Fibroblast of skin of left biceps (primary cell): ENCODE measurements around the gene PAM16.

Source experiments
- DNase-seq, 2 experiments: peaks; one replicate each; pipeline ENCODE4 v3.0.0-alpha.2; 2013; ENCODE audit warnings: low read depth in 2 of 2

Gene PAM16

DNA sequence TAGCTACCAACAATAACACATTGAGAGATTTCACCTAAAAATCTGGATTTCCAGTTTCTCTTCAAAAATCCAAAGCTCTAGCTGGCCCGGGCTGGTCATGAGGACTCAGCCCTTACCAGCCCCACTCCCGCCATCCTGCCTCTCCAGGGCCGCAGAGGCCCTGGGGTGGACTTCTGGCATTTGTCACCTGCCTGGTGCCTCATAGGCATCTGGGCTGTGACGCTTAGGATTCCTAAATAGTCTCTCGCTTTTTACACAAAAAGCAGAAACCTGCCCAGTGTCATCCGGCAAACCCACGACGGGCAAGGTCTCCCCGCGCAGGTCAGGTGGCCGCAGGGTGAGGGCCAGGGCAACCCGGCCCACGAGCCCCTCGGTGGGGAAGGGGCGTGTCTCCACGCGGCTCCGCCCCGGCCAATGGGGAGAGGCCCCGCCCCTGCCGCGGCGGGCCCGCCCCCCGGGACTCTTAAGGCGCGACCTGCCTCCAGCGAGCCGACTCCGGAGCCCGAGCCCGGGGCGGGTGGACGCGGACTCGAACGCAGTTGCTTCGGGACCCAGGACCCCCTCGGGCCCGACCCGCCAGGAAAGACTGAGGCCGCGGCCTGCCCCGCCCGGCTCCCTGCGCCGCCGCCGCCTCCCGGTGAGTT, 20.4 kb upstream of the PAM16 start, which contains the start of gene VASN:
VASN (plus strand) TSS at position 492 of the 644 bp plus-strand sequence. CDS start 9,030 bp downstream, outside the sequence.
- DNase-seq = peak; percentile 50 to 51

DNA sequence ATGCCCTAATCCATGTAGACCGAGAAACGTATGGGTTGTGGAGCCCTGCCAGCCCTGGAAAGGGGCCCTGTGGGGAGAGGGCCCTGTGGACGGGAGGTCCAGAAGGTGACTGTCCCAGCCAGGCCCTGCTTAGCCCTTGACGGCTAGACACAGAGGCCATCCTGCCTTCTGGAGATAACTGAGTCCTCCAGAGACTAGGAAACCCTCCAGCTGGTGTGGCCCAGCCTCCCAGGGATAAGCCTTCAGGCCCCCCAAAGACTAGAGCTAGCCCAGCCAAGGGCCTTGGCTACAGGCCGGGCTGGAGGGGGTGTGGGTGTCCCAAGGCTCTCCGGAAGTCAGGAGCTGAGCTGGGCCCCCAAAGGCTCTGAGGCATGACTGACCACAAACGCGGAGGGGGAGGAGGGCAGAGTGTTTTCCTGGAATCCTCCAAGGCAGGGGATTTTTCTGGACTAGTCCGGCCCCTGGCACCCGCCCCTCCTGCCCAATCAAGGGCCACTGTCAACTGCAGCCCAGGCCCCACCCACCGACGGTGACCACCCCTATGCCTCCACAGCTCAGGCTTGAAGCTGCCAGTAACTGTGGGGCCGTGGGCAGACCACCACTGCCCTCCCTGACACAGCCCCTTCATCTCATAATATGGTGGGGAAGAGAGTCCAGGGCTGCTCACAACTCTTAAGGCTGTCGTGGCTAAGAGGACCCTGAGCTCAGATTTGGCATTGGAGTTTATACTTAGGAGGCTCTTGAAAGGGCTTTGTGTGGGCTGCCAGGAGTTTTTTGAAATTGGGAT, 19.6 kb upstream of the PAM16 start:
- no peak for DNase-seq

DNA sequence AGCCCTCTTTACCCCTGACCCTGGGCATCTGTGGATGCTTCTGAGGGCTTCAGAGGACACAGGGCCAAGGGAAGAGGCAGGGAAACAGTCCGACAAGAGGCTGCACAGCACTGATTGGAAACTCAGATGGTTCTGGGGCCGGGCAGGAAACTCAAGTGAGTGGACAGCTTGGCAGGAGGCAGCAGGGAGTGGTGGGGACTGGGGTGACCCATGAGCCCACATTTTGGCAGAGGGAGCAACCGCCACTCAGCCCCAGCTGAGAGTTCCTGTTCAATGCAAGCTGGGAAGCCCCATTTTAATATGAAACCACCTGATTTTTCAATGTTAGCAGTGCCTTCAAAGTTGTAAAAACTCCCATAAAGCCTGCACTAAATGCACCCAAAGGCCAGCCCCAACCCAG, 19.0 kb upstream of the PAM16 start:
- no peak for DNase-seq

DNA sequence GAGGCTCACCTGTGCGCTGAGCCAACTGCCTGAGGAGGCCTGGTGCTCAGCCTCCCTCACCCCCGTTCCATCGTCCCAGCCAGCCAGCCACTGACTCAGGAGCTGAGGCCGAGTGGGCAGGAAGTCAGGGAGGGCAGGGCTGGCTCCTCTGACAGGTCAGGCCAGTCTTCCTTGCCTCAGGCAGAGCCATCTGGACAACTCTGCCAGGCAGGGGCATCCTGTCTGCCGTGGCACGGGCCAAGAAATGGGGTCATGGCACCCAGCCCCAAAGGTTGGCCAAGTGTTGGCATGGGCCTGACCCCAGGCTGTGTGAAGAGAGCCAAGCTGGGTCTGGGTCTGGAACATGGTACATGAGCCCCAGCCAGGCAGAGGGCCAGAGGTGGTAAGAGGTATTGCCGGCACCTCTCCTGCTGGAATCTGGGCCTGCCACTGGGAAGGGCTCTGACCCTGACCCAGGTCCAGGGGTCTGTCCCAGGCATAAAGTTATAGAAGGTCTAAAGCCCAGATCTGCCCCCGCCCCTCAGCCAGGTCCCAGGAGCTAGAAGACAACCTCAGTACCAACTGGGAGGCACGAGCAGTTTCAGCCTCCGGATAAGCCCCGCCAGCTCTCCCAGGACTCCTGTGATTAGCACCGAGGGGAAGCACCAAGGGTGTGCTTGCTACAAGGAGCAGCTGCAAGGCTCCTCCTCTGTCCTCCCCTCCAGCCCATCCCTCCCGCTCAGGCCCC, 18.0 kb upstream of the PAM16 start:
- no peak for DNase-seq

DNA sequence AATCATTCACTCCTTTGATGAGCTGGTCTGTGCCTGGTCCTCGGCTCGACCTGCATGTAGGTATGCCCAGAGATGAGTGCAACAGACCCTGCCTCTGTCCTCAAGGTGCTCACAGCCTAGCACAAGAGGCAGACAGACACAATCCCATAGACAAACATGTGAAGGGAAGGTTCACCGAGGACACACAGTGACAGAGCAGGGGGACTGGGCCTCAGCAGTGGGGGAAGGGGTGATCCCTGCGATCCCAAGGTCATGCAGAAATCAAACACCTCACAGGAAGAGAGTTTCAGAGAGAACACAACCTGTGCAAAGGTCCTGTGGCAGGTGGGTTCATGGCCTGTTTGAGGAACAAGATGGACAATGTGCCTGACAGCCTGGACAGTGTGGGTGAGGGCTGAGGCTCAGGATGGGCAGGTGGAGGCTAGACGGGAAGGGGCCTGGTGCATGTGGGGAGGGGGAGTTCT, 16.3 kb upstream of the PAM16 start:
- DNase-seq = no peak

DNA sequence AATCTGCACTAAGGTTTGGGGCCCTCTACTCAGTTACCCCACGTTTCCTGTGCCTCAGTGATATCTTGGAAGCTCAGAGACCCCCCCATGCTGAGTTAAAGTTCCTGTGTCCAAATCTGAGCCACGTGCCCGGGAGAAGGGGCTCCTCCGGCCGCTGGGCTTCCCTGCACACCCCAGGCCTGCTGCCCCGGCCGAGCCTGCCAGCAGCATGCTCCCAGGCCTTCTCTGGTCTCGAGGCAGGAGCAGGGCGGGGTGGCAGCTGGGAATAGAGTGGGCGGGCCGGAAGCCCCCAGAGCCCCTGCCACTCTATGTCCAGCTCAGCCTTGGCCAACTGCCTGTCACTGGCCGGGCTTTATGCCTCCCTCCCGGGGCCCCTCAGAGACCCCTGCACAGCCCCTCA, 14.9 kb upstream of the PAM16 start:
- DNase-seq = no peak

DNA sequence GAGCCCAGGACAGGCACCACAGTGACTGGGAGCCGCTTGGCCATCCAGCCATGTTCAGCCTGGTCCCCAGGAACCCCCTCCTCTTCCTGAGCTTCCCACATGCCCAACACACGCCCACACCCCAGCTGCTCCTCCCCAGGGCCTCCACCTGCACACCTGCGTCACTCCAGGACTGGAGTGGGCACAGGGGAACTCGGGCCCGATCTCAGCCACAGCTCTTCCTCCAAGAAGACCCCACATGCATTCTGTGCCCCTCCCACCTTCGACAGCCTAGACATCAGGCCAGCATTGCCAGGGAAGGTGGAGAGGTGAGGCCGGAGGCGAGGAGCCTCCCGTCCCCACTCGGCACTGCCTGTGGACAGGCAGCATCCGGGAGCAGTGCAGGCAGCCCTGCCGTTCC, 14.5 kb upstream of the PAM16 start:
- no peak for DNase-seq

DNA sequence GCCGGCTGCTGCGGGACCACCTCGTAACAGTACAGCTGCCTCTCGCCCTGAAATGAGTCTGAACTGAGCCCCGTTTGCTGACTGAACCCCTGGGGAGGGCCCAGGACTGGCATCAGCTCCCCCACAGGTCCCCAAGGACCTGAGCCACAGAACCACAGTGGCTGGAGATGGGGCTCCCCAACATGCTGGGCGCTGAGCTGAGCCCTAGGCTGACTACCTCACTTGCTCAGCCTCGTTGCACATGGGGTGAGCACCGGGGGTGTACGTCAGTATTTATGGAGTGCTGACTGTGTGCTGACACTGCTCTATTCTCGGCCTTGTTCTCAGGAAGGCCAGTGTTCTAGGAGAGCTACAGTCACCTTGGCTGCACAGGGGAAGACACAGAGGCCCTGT, 13.9 kb upstream of the PAM16 start:
- DNase-seq = no peak

DNA sequence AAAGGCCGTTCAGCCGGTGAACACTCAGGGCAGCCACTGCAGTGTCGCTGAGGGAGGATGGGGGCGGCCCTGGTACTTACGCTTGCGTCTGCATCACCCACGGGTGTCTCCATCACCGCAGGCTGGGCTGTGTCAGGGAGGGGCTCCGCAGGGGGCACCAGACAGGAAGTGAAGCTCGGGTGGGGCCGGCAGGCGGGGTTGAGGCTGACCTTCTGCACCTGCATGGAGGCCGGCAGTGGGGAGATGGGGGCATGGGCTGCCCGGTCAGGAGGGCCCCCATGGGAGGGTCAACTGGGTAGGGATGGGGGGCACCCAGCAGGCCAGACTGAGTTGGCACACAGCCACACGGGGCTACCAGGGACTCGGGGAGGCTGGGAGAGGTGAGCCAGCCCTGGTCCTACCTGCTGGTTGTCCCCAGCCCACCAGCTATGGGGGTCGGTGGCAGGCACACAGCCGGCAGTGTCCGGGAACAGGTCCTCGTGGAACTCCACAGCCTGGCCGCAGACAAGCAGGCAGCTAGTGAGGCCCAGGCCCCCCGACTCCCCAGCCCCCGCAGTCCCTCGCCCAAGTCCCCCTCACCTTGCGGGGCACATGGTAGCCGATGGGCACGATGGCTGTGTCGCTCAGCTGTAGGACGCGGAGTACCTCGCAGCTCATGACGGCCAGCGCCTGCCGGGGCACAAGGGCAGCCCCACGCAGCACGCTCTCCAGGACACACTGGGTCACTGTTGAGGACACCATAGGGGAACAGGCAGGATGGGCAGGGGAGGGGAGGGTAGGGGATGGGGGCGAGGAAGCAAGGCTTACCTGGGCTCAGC, 13.3 kb upstream of the PAM16 start:
- no peak for DNase-seq

DNA sequence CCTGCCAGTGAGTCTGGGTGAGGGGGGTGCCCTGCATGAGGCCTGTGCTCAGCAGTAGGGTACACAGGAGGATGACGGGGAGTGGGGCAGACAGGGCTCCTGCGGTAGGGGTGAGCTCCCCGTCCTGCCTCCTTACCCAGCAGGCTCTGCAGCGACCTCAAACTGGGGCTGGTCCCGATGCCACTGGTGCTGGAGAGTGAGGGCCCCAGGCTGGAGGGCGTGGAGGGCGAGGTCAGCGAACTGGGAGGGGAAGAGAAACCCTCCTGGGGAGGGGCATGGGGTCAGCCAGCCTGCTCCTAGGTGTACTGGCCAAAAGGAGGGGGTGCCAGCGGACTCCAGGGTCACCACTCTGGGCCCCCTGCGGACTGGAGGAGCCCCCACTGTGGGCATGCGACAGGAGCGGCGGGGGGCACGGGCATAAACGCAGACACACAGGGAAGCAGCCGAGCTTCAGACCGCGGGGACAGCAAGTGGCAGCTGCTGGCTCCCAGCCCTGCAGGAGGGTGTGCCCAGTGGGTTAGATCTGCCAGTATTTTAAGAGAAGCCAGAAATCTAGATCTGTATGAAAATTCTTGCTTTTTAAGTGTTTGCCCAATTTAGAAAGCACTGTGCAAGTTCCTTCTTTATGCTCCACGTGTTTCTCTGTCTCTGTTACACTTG, 11.5 kb upstream of the PAM16 start:
- no peak for DNase-seq

DNA sequence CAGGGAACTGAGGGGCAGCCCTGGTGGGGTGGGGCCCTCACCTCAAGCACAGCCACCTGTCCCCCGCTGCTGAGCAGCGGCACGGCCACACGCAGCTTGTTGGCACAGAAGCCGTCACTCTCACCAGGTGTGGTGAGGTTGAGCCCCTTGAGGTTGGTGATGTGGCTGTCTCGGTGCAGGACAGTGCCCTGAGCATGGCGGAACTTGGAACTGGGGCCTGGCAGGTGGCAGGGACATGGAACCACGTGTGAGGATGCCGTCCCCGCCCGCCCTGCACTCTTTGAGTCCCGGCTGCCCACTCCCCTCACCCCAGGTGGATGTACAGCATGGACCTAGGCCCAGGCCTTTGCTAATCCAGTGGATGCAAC, 10.8 kb upstream of the PAM16 start:
- no peak for DNase-seq

DNA sequence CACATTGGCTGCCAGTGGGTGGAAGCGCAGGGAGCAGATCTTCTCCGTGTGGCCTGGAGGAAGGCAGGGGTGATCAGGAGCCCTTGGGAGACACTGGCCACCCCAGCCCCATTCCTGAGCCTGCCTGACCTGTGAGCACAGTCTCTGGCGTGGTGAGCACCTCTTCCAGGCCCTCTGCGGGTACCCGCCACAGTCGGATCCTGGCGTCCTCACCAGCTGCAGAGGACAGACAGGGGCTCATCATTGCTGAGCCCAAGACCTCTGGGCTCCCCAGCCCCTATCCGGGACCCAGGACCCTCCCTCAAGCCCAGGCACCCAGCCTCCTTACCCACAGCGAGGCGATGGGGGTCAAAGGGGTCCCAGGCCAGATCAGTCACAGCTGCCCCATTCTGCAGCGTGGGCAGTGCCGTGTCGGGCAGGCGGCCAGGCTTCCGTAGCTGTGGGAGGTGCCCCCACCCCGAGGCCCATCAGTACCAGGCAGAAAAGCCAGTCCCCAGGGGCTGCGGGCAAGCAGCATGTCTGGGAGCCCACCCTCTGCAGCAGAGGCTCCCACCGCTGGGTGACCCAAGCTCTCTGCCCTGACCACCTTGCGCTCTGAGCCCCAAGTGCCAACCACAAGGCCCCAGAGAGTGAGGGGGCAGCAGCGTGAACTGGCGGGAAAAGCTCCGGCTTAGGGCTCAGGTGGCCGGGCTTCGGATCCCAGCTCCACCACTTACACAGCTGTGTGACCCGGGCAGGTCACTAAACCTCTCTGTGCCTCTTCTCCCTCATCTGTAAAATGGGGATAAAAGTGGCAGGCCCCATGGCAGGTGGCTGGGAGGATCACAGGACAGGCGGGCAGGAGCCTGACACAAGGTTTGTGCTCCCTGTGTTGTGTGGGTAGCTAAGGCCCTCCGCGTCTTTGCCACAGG, 10.2 kb upstream of the PAM16 start:
- no peak for DNase-seq

DNA sequence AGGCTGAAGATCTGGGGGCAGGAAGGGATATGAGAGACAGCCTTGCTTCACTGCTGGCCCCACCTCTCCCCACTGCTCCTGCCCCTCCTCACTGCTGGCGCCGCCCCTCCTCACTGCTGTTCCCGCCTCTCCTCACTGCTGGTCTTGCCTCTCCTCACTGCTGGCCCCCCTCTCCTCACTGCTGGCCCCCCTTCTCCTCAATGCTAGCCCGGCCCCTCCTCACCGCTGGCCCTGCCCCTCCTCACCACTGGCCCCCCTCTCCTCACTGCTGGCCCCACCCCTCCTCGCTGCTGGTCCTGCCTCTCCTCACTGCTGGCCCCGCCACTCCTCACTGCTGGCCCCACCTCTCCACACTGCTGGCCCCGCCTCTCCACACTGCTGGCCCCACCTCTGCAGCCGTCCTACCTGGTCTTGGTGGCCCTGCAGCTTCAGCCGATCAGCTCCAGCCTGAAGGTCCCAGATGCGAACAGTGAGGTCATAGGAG, 9.5 kb upstream of the PAM16 start:
- DNase-seq = no peak

DNA sequence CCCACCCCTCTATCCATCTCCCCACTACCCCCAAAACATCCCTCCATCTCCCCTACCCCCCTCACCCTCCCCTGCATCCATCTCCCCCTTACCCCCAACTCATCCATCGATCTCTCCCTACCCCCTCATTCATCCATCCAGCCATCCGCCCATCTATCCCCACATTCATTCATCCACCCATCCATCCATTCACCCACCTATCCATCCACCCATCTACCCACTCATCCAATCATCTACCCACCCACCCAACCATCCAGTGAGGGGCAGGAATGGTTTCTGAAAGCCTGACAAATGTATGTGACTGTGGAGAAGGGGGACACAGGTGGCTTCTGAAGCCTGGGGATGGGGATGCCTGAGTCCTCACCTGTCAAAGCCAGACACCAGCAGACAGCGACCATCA, 8.8 kb upstream of the PAM16 start:
- DNase-seq = no peak

DNA sequence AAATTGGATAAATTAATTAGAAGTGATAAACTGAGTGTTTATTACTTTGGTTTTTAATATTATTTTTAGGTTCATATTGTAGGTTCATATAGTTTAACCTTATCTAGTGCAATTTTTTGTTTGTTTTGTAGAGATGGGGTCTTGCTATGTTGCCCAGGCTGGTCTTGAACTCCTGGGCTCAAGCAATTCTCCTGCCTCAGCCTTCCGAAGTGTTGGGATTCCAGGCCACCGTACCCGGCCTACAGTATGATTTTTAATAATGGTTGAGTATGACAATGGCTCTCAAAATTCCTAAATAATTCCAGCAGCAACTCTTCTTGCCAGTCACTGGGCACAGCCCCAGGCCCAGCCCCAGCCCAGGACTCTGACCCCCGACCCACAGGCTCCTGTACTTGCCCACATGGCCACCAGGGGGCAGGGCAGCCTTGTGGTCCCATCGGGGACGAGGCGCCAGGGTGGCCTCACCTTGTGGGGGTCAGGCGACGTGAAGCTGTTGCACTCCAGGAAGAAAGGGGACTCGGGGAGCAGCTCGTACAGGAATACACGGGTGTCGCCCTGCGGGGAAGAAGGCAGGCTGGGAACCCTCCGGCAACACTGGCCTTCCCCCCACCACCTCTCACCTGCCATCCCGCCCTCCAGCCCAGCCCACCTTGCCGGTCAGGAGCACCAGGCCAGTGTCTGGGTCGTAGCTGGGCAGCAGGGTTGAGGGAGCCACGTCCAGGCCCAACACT, 7.9 kb upstream of the PAM16 start:
- DNase-seq = no peak

DNA sequence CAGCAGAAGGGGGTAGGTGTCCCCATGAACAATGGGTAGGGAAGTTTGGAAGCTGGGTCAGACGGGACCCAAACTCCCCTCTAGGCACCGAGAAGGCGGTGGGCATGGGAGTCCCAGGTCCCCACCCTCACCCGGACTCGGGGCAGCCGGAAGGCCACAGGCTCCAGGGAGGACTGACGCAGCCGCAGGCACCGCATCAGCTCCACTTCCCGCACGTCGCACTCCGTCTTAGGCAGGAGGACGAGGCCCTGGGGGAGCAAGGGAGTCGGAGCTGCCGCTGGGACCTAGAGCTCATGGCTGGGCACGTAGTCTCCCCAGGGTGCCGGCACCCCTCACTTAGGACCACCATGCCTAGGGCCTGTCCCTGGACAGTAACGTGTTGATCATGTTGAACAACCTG, 7.1 kb upstream of the PAM16 start:
- DNase-seq = no peak

DNA sequence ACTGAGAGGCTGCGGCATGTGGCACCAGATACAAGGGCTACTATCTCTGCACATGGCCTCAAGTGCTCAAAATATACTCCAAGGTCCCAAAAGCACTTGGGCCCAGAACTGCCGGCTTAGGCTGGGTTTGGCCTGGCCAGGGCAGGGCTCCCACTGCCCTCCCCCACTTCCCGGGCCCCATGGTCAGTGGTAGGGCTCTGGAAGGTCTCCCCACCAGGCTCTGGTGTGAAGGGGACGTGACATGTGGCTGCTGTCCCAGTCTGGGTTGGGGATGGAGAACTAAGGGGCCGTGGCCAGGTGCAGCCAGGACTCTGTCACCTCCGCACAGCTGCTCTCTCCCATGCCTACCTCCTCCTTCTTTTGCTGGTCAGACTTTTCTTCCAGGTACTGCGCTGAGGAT, 5.7 kb upstream of the PAM16 start:
- DNase-seq = no peak

DNA sequence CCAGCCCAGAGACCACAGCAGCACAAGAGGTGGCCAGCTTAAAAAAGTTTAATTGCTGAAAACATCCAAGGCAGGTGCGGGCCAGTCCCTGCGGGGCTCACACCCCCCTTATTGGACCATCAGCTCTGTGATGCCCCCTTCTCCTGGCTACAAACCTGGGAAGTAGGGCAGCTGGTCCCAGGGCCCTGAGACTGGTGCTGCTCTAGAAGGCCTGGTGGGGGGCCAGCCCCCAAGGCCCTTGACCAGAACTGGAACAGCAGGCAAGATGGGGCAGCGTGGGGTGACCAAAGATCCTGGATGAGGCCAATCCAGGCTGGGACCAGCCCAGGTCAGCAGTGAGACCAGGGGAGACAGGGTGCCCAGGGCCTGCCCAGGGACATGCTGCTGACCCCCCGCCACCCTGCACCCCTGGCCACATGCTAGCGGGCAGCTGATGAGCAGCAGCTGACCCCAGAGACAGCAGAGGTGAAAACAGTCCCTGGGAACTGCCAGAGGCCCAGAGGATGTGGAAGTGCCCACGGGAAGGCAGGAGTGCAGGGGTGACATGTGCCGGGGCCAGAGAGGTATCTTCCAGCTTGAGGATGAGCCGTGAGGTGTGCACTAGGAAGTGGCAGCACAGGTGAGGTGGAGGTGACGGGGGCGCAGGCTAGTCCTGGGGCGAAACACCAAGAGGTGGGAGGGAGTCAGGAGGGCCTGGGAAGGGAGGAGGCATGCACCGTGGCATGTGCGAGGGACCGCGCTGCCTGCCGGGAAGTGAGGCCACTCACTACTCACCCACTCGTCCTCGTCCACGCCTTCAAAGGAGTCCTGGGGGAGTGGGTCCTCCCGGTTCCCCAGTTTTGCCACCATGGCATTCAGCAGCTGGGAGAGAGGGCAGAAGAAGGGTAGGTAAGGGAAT, 3.6 kb upstream of the PAM16 start:
- DNase-seq = no peak
